ENCODE results near the gene SKA3.

- TF ChIP-seq POLR2A (IDR thresholded peaks at IDR 0.05): no peak
- TF ChIP-seq CTCF (IDR thresholded peaks at IDR 0.05): no peak
These were observed 56.2 kb downstream of the SKA3 start for GRCh38 chr13:21120191-21120590.

All from right lobe of liver (tissue), 4 donors.